Testis (tissue), 3 donors: ENCODE data around the gene DOCK6. TPM values are rescaled to one million over a fixed set of nuclear protein-coding genes. Genes with fewer than 3 reads are reported as not detected.

Experiments
- DNase-seq: peaks from one replicate; pipeline ENCODE4 v3.0.0-alpha.2; 2019
- H3K27ac ChIP-seq, 2 donors: fragments of 200-600 bp; sonication (generic); one replicate each; pipeline ENCODE4 v1.5.1; 2019
- H3K27me3 ChIP-seq: fragments of 200-600 bp; sonication (generic); one replicate; pipeline ENCODE4 v1.5.1; 2019
- H3K36me3 ChIP-seq: fragments of 200-600 bp; sonication (generic); one replicate; pipeline ENCODE4 v1.5.1; 2017; ENCODE audit warnings: low read depth; ENCODE audit errors: missing control alignments
- H3K4me1 ChIP-seq: fragments of 200-600 bp; sonication (generic); one replicate; pipeline ENCODE4 v1.5.1; 2019
- H3K4me3 ChIP-seq, 2 donors: fragments of 200-600 bp; sonication (generic); one replicate each; pipeline ENCODE4 v1.5.1; 2017 to 2019
- H3K9me3 ChIP-seq: fragments of 200-600 bp; sonication (generic); one replicate; pipeline ENCODE4 v1.5.1; 2017
- POLR2A ChIP-seq: fragments of 450-650 bp; IDR thresholded peaks from one replicate; pipeline ENCODE4 v1.6.1; 2017; ENCODE audit warnings: antibody characterized with exemption, mild to moderate bottlenecking, moderate library complexity
- WGBS, 2 donors: methylation state at CpG; one replicate each; pipeline ENCODE4 v1.1.5; 2018; 5-methylcytosine and 5-hydroxymethylcytosine counted together
- intact Hi-C: fragments of 100-400 bp; cut with DNase I; formaldehyde crosslinking; loops from one replicate; pipeline ENCODE4 v1.15.1; 2023; ENCODE audit warnings: low total_unique reads
- polyA plus RNA-seq: library from polyadenylated mRNA; stranded (reverse); fragments of 350-450 nt; fragmentation: Illumina TruSeq; extraction: RNeasy Lipid Tissue Mini Kit (QIAGEN cat#74804); gene quantifications from one replicate; pipeline ENCODE4 v1.2.3, GENCODE V29; 2014; ENCODE audit warnings: low read depth, low replicate concordance; ENCODE audit not compliant: insufficient read depth
- total RNA-seq, 2 donors: library from RNA; depleted of rRNA; stranded (reverse); fragments of >200 nt; gene quantifications; one replicate each; pipeline ENCODE4 v1.2.3, GENCODE V29; 2016
- TF ChIP-seq, protein P1 (sequence below), 3 experiments: fragments of 450-650 bp in 2 of 3; fragments of 200-600 bp in 1 of 3; sonication (generic) in 1 of 3; IDR thresholded peaks; one replicate each; pipeline ENCODE4 v1.5.1; 2016 to 2019; ENCODE audit warnings: antibody characterized with exemption in 3 of 3, mild to moderate bottlenecking in 2 of 3, moderate library complexity in 1 of 3

DOCK6 gene
- total and polyA plus RNA-seq, 3 donors from 2014 or later, result 18.4 to 45.0 (median 32.5) TPM

DNA sequence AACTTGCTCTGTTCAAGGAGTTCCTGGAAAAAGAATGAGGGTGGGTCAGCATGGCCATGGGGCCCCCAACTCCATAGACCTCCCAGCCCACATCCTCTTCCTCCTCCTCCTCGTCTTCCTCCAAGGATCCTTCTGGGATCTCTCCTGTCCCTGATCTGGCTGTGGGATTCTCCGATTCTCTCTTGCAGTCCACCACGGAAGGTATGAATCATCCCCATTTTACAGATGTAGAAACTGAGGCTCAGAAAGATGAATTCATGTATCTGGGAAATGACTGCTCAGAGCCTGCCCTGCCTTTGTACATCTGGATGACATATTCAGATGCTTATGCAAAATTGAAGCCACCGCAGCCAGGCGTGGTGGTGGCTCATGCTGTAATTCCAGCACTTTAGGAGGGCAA lies 62.8 kb downstream of the DOCK6 start:
- TF ChIP-seq, protein P1, sequence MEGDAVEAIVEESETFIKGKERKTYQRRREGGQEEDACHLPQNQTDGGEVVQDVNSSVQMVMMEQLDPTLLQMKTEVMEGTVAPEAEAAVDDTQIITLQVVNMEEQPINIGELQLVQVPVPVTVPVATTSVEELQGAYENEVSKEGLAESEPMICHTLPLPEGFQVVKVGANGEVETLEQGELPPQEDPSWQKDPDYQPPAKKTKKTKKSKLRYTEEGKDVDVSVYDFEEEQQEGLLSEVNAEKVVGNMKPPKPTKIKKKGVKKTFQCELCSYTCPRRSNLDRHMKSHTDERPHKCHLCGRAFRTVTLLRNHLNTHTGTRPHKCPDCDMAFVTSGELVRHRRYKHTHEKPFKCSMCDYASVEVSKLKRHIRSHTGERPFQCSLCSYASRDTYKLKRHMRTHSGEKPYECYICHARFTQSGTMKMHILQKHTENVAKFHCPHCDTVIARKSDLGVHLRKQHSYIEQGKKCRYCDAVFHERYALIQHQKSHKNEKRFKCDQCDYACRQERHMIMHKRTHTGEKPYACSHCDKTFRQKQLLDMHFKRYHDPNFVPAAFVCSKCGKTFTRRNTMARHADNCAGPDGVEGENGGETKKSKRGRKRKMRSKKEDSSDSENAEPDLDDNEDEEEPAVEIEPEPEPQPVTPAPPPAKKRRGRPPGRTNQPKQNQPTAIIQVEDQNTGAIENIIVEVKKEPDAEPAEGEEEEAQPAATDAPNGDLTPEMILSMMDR (IDR thresholded peaks at IDR 0.05), result no peak
- no peak for TF ChIP-seq POLR2A
- H3K9me3 ChIP-seq, result no peaks in the 10 kb centered on the region
- peaks cover 34% of the 10 kb centered on the region for H3K4me1 ChIP-seq
- intact Hi-C loops, result loop anchor here (2.0 kb wide), 1 partner anchor 37 kb away; no protein-coding TSS in a partner anchor
- no peak overlapping the region for H3K4me3 ChIP-seq
- H3K27ac ChIP-seq, result peak overlapping the region in 1 of 2 donors; percentile 95
- no peaks in the 10 kb centered on the region for H3K27me3 ChIP-seq
- H3K36me3 ChIP-seq, result no peaks in the 10 kb centered on the region
- 78 to 92% methylated on average over 5 of the region's 5 CpGs for WGBS, 2 donors
- DNase-seq, result no peak

DNA sequence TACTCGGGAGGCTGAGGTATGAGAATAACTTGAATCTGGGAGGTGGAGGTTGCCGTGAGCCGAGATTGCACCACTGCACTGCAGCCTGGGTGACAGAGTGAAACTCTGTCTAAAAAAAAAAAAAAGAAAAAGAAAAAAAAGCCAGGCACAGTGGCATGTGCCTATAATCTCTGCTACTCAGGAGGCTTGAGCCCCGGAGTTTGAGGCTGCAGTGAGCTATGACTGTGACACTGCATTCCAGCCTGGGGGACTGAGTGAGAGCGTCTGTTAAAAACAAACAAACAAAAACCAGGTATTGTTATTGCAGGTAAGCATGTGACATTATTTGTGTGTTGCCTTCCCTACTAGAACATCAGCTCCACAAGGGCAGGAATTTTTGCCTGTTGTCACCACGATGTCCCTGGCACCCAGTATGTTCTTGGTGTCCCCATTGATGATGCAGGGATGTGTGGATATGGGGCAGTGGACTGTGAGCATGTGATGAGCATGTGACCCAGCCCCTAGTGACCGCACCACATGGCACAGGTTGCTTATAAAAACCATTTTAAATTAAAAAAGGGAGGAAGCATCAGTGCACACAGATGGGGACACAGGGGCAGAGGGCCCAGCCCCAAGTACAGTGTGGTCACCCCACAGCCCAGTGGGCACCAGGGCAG lies 63.4 kb downstream of the DOCK6 start:
- no peak overlapping the region for H3K4me3 ChIP-seq
- intact Hi-C loops, result loop anchor here (2.0 kb wide), 1 partner anchor 36 kb away; no protein-coding TSS in a partner anchor
- no peaks in the 10 kb centered on the region for H3K9me3 ChIP-seq
- 64 to 68% methylated on average over 7 of the region's 7 CpGs for WGBS, 2 donors
- H3K4me1 ChIP-seq, result peaks cover 28% of the 10 kb centered on the region
- peak overlapping the region in 1 of 2 donors; percentile 95 for H3K27ac ChIP-seq
- no peak for DNase-seq
- TF ChIP-seq, protein P1 (IDR thresholded peaks at IDR 0.05), result no peak
- TF ChIP-seq POLR2A, result no peak
- H3K27me3 ChIP-seq, result no peaks in the 10 kb centered on the region
- H3K36me3 ChIP-seq, result no peaks in the 10 kb centered on the region

DNA sequence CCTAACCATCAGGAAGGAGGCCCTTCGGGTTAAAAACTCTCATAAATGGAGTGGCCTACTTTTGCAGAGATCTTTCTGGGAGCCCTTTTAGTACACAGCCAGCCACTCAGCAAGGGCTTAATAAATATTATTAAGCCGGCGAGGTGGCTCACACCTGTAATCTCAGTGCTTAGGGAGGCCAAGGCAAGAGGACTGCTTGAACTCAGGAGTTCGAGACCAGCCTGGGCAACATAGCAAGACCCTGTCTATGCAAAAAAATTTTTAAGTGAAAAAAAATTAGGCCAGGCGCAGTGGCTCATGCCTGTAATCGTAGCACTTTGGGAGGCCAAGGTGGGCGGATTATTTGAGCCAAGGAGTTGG lies 64.2 kb downstream of the DOCK6 start:
- 51 to 53% methylated on average over 7 of the region's 7 CpGs for WGBS, 2 donors
- DNase-seq, result no peak
- peaks cover 21% of the 10 kb centered on the region for H3K4me1 ChIP-seq
- no peaks in the 10 kb centered on the region for H3K36me3 ChIP-seq
- H3K9me3 ChIP-seq, result no peaks in the 10 kb centered on the region
- H3K27ac ChIP-seq, result peak overlapping the region; percentile 47 to 95
- no peaks in the 10 kb centered on the region for H3K27me3 ChIP-seq
- intact Hi-C loops, result loop anchor here (2.0 kb wide), 1 partner anchor 35 kb away; no protein-coding TSS in a partner anchor
- no peak for TF ChIP-seq POLR2A
- TF ChIP-seq, protein P1 (IDR thresholded peaks at IDR 0.05), result no peak
- peak overlapping the region; percentile 69 to 79 for H3K4me3 ChIP-seq

DNA sequence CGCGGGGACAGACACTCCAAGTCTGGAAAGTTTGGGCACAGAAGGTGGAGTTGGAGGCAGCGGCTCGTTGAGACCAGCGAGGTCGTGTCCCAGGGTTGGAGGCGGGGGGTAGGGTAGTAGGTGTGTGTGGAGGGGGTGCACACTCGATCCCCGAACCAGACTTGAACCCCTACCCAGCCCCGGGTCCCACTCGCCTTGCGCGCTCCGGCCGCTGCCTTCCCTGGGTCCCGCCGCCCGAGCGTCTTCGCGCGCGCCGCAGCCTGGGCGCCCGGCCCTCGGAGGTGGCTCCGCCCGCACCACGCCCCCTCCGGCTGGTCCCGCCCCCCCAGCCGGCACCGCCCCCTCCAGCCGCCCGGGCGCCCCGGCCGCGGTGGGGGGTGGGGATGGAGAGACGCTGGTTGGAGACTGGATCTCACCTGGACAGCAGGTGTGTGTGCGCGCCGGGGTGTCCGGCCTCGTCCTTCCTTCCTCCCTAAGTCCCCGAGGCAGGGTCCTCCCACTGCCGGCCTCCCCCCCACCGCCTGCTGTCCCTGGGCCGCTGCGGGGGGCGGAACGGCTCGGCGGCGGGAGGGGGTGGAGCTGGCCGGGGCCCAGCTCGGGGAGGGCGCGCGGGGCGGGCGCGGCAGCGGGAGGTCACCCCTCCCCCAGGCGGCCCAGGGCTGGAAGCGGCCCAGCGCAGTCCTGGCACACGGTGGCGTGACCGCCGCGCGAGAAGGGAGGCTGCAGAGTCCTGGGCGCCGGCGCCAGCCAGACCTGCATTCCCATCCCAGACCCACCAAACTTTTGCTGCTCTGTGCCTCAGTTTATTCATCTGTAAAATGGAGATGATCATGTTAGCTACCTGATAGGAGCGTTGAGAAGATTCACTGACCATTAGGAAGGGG lies 64.8 kb downstream of the DOCK6 start, which contains the start of gene KANK2:
Gene KANK2 (minus strand): TSS at position 255 of the 884 bp plus-strand sequence. CDS start 3,034 bp downstream, outside the sequence.
- Histone ChIP-seq H3K27ac (peak within 1 kb of the TSS; percentile 87 to 95), H3K36me3 (no peaks in the 10 kb centered on the region), H3K4me1 (peaks cover 15% of the 10 kb centered on the region), H3K4me3 (peak within 1 kb of the TSS; percentile 69 to 79), H3K9me3 (no peaks in the 10 kb centered on the region), H3K27me3 (no peaks in the 10 kb centered on the region)
- DNase-seq, result peak; percentile 81
- intact Hi-C loops, result loop anchor here (2.0 kb wide), 1 partner anchor 35 kb away; no protein-coding TSS in a partner anchor
- TF ChIP-seq, protein P1 (IDR thresholded peaks at IDR 0.05), result no peak
- peak; percentile 55 for TF ChIP-seq POLR2A
- WGBS, 2 donors, result 1 to 2% methylated on average over 33 to 46 of the region's 78 CpGs
